ENCODE data around the gene PTMA.
"Not testable (repeated sequence)": the region's sequence is repeated elsewhere in the genome, so short reads cannot be mapped to it uniquely, and the experiment has no call there.

PTMA gene

DNA sequence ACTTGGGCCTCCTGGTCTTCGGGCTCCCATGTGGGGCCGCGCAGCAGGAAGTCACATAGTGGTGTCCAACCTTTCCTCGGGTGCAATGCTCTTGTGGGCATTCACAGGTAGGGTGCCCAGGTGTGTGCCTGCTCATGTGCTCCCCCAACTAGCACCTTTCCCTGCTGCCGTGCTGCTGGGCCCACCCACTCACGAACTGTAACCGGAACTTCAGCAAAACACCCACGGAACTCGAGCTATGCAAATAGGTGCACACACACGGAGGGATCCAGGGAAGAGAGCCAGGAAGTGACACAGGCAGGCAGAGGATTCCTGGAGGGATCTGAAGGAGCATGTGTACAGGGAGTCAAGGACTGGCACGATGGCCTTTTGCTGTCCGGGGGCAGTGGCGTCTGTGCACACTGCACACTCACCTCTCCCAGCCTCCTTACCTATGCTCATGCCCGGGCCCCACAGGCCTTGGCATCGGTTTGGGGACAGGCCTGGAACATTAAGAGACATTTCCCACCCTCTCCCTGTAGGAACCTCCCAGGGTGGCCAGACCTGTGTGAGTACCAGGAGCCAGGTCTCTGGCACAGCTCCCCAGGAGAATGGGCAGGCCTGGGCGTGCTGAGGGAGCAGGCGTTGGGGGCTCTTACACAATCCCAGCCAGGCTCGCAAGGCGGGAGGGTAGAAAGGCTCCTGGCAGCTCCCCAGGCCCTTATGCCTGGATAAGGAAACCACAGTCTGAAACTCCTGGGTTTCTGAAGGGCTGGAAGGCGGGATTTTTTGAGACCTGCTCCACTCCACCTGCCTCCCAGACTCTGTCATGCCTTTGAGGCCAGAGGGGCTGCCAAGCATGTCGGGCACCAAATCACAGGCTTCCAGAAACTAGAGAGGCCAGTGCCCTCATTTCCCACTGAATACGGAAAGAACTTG is 6.6 kb upstream of the PTMA start:
- DNase-seq = no peak

DNA sequence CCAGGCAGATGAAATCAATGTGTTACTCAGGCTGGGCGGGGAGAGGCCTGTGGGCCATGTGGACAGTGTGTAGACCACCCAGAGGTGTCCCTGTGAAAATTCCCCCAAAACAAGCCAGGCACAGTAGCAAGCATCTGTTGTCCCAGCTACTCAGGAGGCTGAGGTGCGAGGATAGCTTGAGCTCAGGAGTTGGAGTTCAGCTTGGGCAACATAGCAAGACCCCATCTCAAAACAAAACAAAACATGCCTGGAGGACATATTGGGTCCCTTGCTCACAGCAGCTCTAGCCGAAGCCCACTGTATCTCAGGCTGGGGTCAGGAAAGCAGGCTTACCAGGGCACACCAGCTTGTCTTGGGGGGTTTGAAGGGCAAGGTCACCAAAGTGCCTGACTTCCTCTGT is 4.3 kb upstream of the PTMA start:
- DNase-seq = no peak

DNA sequence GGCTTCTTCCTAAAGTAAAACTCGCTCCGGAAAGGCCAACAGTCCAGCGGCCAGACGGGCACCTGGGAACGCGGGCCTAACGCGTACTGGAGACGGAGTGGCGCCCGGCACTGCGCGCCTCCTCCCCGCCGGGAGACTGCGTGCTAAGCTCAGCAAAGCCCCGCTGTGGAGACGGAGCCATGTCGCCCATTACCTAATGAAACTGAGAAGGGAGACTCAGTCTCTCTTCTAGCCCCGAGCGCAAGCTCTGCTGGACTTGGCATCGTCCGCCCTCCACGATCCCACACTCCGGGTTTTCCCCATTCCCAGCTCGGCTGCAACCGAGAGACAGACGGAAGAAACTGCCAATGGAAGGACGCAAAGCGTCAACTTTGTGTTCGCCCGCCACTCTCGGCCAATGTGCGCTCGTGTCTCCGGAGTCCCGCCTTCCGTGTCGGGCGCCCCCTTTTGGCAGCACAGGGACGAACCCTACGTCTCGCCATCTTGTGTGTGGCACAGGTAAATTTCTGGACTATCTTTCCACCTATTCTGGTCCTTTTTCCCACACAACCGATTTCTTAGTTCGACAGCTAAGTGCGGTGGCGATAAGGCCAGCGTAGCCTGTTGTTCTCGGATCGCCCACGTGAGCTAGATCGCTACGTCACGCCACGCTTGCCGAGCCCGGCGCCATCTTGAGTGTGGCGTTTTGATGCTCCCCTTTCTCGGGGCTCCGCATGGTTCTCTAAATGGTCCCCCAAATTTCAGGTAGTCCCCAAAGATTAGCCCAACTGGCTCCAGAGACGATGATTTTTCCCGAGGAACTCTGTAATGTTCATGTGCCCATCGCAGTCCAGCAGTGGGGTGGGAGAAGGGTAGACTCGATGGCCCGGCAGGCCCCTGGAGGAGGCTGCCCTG is 1.3 kb upstream of the PTMA start:
- DNase-seq = peak; percentile 98

DNA sequence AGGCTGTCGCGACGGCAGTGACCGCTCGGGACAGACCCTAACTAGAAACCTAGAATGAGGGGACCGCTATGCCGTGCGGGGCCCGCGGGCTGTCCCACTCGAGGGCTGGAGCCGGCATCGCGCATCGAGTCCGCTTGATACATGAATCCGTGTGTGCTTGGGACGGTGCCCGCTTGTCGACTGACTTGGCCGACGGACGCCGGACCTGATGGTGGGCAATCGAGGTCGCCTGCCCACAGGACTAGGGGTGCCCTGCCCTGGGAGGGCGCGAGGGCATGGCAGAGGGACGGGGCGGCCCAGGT is 749 bp upstream of the PTMA start:
- peak; percentile 55 for DNase-seq

DNA sequence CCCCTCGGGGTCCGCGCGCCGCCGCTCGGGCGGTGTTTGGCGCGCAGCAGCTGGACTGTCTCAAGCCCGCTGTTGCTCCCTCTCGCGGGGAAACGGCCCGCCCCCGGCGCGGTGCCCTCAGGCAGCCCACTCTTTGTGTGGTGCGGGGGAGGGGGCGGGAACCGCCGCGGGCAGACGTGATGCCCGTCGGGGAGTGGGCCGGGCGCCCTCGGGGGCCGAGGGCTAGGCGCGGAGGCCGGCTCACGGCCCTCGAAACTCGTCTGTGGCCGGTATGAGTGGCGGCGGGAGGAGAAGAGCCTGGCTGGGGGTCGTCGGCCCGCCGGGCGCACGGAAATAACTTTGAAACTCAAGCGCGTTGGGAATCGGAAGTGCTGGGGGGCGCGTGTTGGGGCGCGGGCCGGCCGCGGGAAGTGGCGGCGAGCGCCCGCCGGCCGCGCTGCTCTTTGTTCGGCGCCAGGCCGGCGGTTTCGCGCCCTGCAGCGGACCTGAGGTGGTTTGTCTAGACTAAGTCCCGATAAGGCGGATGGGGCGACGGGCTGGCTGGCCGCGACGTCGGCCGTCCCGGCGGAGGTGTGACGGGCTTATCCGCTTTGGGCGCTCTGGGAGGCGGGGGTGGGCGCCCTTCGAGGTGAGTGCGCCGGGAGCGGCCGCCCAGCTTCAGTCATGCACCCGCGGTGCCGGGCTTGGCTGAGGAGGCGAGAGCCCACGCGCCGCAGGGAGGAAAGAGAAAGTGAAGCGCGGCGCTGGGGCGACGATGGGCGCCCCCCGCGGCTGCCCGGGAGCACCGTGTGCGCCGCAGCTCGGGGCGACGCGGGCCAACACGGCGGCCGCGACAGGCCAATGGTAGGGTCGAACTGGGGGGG is 679 bp downstream of the PTMA start:
- peak; percentile 61 for DNase-seq

DNA sequence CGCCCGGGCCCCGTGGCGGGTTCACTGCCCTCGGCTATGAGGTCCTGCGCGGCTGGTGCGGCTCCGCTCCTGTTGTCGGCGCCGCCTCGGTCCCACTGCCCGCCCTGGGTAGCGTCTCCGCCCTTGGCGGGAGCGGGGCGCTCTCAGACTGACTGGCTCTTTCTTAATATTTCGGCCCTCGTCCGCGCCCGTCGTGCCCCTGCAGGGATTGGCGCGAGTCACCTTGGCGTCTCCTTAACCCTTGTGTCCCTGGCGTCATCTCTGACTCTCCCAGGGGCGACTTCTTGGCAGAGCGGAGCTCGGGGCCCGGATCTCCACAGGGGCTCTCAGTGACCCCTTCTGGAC is 1.3 kb downstream of the PTMA start:
- DNase-seq = no peak

DNA sequence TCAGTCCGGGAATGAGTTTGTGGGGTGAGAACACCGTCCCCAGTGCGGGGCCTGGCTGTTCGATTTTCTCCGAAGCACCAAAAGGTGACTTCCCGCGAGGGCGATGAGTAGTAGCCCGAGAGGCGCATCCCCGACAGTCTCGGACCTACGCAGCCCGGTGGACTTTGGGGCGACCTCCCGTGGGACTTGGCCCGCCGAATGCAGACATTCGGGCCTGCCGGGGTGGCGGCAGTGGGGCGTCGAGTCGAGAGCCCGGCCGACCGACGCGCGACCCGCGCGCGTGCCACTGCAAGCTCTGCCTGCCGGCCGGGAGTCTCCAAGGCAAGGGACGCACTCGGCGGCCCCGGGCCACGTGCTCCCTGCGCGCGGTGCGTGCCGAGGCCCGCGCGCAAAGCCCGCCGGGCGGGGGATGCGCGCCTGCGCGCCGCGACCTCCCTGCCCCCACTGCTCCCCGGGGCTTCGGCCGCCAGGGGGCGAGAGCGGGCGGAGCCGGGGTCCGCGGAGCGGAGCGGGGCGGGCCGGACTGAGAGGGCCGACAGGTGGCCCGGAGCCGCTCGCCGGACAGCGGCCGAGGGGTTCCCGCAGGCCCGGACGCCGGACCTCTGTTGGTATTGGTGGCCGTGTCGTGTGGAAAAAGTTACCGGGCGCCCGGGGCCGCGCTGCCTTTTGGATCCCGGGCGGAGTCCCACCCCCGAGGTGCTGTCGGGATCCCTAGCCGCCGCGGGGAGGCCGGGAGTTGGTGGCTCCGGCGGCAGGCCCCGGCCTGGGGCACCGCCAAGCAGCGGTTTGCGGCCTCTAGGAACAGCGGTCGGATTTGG is 1.9 kb downstream of the PTMA start:
- DNase-seq = peak; percentile 84

DNA sequence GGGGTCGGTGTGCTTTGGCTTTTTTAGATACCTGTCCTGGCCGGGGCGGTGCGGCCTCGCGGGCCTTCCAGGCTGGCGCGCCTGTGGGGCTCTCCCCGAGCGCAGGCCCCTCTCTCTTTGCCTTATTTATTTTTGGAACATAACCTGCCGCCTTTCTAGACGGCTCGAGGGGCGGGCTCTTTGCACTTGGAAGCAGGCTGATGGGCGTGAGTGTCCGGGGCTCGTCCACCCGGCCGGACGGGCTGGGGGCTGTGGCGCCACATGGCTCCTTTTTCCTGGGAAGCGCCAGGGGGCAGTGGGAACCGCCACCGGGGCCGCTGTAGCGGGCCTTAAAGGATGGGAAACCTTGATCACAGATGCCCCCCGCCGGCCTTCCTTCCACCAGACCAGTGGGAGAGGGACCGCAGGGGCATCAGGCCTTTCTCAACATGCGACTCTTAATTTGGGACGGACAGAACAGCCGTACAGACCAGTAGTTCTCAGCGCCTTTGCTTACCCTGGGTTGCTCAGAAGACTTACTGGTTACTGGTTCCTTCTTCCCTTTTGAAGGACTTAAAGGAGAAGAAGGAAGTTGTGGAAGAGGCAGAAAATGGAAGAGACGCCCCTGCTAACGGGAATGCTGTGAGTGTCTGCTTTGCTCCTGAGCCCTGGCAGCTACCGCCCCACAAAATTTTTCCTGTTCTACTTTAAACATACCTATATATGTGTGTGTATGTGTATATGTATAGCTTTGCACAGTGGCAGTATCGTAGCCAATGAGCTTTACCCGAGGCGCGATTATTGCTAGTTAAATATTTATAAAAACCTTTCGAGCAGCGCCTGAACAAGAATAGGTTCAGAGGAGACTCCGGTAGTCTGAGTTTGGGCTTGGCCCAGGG is 2.7 kb downstream of the PTMA start:
- peak; percentile 26 for DNase-seq

DNA sequence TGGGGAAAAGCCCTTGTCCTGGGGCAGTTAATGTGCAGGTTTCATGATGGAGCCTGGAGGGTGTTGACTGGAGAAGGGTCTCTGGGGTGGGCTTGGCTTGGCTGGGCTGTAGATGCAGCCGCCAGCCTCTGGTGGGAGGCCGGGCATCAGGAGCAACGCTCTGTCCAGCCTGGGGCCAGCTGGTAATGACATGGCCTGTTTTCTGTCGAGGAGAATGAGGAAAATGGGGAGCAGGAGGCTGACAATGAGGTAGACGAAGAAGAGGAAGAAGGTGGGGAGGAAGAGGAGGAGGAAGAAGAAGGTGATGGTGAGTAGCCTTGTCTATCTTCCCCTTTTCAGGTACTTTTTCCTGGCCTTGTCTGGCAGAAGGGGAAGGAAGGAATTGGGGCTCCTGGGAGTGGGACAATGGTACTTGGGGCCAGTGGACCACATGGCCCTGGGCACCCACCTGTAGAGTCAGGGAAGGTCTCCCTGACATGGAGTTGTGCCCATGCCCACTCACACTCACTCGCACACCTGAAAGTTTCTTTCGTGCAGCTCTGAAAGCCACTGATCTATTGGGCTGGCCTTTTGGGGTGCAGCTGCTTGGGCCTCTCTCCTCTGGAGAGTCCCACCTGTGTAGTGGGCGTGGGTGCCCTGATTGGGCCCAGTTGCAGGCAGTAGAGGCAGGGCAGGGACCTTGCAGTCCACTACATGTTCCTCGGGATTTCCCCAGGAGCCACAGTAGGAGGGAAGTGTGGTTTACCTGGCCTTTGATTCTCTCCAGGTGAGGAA is 3.5 kb downstream of the PTMA start:
- DNase-seq = peak; percentile 12

DNA sequence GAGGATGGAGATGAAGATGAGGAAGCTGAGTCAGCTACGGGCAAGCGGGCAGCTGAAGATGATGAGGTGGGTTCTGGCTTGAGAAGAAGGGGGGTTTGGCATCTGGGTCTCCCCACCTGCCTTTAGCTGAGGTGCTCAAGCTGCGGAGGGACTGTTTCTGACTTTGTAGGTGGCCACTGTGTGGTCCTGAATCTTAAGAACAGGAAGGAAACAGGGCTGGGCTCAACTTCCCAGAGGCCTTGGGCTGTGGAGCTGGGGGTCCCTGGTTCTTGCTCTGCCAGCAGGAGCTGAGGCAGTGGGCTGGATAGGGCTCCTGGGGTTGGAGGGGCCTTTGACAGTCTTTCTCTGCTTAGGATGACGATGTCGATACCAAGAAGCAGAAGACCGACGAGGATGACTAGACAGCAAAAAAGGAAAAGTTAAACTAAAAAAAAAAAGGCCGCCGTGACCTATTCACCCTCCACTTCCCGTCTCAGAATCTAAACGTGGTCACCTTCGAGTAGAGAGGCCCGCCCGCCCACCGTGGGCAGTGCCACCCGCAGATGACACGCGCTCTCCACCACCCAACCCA is 4.2 kb downstream of the PTMA start:
- DNase-seq = peak; percentile 18

DNA sequence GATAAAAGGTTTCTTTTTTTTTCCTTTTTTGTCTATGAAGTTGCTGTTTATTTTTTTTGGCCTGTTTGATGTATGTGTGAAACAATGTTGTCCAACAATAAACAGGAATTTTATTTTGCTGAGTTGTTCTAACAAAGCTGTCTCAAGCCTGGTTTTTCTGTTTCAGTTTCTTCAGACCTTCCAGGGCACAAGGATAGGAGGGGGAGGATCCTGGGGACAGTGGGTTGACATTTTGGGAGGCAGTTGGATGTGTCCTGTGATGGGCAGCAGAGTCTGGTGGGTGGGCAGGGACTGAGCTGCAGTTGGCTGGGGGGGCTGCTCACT is 5.0 kb downstream of the PTMA start:
- not testable (repeated sequence) for DNase-seq

DNA sequence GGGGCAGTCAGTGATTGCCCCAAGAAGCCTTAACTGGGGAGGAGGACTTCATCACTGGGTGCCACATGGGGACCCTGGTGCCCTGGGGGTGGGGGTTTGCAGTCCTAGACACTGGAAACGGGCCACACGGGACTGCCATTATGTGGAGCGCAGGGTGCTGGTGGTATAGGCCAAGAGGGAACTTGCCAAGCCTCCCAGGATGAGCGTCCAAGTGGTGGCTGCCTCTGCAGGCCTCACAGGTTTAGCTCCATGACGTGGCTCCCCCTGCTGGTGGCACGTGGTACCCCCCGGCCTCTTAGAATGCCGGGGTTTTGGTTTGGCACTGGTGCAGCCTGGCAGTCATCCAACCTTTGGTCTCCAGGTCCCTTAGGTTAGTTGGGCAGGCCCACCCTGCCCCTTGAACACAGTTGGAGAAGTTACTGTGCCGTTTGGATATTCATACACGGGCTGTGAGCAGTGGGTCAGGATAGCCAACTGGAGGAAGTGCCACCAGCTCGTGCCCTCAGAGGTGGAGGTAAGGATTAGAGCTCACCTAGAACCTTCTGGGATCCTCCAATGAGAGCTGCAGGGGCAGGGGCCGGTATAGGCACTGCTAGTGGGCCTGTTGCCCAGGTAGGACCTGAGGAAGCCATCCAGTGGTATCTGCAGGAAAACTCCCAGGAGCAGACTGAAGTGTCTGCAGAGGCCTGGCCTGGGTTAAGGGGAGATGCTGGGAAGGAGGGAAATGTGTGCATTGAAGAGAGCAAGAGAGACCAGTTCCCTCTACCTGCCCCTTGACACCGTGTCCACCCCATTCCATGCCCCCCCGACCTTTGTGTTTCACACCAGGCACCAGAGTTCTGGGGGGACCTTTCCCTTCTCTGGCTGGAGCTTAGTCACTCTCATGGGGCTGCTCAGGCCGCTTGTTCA is 5.7 kb downstream of the PTMA start:
- DNase-seq = peak; percentile 92

DNA sequence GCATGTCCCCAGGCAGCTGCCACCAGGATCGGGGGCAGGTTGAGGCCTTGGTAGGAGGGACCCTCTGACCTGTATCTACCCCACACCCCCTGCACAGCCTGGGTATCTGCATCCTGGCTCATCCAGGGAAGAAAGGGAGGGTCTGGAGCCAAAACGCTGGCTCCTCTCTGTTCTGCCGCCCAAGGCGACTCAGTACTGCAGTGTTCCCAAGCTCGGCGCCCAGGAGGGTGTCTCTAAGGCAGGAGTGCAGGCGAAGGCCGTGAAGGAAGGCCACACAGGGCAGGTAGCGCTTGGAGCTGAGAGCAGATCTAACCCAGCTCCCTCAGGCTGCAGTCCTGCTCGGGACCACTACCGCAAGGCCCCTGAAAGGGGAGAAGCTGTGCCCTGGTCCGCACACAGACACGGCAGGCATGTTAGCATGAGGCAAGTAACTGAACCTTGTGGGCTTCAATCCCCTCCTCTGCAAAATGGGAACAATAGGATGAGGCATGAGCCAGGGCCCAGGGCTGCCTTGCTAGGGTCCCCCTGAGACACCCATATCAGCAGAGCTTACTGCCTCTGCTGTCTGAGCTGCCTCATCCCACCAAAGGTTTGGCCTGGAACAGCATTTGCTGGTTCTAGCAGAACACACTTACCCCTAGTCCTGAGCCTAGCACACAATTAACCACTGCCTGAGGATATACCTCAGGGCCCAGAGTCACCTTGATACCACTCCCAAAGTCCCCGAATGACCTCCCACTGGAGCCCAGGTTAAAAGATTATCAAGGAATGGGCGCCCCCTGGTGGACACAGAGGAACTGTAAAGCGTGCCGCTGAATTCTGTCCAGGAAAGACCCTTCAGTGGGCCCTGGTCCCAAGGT is 6.5 kb downstream of the PTMA start:
- peak; percentile 86 for DNase-seq

DNA sequence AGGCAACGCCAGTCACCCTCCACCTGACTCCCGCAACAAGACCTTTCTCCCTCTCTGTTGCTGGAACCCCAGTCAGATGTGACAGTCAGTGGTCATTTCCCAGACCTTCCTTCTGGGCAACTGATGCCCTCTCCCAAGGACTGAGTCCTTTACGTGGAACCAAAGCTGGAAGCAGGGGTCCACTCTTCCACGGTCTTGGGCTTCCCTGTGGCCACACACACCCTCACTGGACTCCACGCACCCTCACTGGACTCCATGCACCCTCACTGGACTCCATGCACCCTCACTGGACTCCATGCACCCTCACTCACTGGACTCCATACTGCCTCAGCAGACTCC is 7.1 kb downstream of the PTMA start:
- no peak for DNase-seq

DNA sequence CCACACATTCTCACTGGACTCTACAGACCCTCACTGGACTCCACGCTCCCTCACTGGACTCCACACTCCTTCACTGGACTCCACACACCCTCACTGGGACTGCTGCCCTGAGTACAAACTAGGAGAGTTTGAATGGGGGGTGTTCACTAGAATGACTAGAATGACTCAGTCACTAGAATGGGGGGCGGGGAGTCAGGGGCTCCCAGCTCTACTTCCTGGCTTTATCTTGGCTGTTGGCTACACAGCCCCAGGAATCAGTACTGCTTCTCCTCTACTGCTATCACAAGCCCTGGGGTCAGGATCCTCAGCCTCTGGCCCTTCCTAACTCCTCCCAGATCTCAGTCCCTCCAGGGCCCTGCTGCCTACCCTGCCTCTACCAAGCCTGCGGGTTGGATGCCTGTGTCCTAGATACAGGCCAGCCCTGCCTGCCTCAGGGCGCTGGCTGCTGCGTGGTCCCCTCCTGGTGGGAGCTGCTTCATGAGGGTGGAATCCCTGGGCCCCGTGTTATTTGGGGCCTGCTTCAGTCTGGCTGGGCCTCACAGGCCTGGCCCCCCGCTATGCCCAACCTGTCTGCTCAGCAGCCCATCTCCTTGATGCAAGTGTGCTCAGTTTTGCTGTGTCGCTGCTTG is 7.8 kb downstream of the PTMA start:
- DNase-seq = no peak

DNA sequence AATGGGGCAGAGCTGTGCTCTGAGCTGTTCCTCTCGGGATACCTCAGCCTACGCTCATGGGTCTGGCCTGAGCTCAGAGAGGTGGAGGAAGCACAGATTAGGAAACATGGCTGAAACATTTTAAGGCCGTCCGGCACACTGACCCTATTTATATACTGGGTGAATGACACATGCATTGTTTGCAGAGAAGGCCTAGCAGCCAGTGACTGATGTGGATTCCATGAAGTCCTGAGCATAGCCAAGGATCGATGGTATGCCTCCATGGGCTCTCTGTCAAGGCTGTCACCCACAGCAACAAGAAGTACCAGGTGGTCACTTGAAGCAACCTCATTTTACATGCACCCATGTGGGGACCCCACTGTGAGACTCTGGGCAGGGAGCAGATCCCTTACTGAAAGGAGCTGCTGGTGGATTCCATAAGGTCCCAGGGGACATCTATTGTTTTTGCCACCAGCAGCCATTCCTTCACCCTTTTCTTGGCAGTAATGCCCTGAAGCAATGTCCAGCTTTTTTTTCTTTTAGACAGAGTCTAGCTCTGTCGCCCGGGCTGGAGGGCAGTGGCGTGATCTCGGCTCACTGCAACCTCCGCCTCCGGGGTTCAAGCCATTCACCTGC is 8.4 kb downstream of the PTMA start:
- no peak for DNase-seq
